HG02981 (cell line): ENCODE measurements around the gene DPP8.
"Not testable (repeated sequence)": the region's sequence is repeated elsewhere in the genome, so short reads cannot be mapped to it uniquely, and the experiment has no call there.

Experiments
- ATAC-seq: cut with Tn5 transposase; IDR thresholded peaks from one replicate; pipeline ENCODE4 v1.9.1; 2021; ENCODE audit warnings: mild to moderate bottlenecking, moderate library complexity; ENCODE audit not compliant: unreplicated experiment

DPP8 gene

GRCh38 chr15:65516997-65517865 is at the start of gene DPP8:
Gene DPP8, minus strand, starts transcription at chr15:65517689. Its CDS starts 5,136 bp downstream, at chr15:65512553.
- ATAC-seq, result peak; percentile 90

GRCh38 chr15:65561934-65562333 is 44.4 kb upstream of the DPP8 start:
- no peak for ATAC-seq

- ATAC-seq, result no peak
Measured at GRCh38 chr15:65559941-65560340, 42.5 kb upstream of the DPP8 start.

- ATAC-seq, result no peak
Measured at GRCh38 chr15:65558997-65559760, 41.7 kb upstream of the DPP8 start.

GRCh38 chr15:65558336-65558735 is 40.8 kb upstream of the DPP8 start:
- no peak for ATAC-seq

GRCh38 chr15:65556622-65557021 is 39.1 kb upstream of the DPP8 start:
- ATAC-seq, result no peak

GRCh38 chr15:65553691-65554090 is 36.2 kb upstream of the DPP8 start:
- ATAC-seq, result no peak

GRCh38 chr15:65552851-65553250 is 35.4 kb upstream of the DPP8 start:
- not testable (repeated sequence) for ATAC-seq

- ATAC-seq, result no peak
Measured at GRCh38 chr15:65551183-65551582, 33.7 kb upstream of the DPP8 start.

- ATAC-seq, result no peak
Measured at GRCh38 chr15:65550681-65551098, 33.2 kb upstream of the DPP8 start.

- not testable (repeated sequence) for ATAC-seq
Measured at GRCh38 chr15:65549288-65549687, 31.8 kb upstream of the DPP8 start.

- no peak for ATAC-seq
Measured at GRCh38 chr15:65547841-65548240, 30.4 kb upstream of the DPP8 start.

GRCh38 chr15:65541231-65541820 is 23.8 kb upstream of the DPP8 start:
- no peak for ATAC-seq

GRCh38 chr15:65540314-65540713 is 22.8 kb upstream of the DPP8 start:
- ATAC-seq, result no peak

GRCh38 chr15:65535192-65535591 is 17.7 kb upstream of the DPP8 start:
- no peak for ATAC-seq

GRCh38 chr15:65533057-65533756 is 15.7 kb upstream of the DPP8 start:
- ATAC-seq, result no peak

- no peak for ATAC-seq
Measured at GRCh38 chr15:65532738-65533051, 15.2 kb upstream of the DPP8 start.

- ATAC-seq, result peak; percentile 72
Measured at GRCh38 chr15:65530318-65531111, 13.0 kb upstream of the DPP8 start, which contains the start of gene HACD3. Gene HACD3, plus strand, starts transcription at chr15:65530463. Its CDS starts 169 bp downstream, at chr15:65530632.

- ATAC-seq, result no peak
Measured at GRCh38 chr15:65529762-65530317, 12.4 kb upstream of the DPP8 start.
